CD4-positive, alpha-beta T cell treated with Interleukin-12 subunit alpha and Interleukin-12 subunit beta, for 1 hour (primary cell): ENCODE data around the gene MFAP5.
"Not testable (repeated sequence)": the region's sequence is repeated elsewhere in the genome, so short reads cannot be mapped to it uniquely, and the experiment has no call there.

Experiments used
- DNase-seq: peaks from one replicate; pipeline ENCODE4 v3.0.0-alpha.2; 2020

The MFAP5 gene

GRCh38 chr12:8672381-8672780 lies 9.8 kb upstream of the MFAP5 start:
- no peak for DNase-seq

DNA sequence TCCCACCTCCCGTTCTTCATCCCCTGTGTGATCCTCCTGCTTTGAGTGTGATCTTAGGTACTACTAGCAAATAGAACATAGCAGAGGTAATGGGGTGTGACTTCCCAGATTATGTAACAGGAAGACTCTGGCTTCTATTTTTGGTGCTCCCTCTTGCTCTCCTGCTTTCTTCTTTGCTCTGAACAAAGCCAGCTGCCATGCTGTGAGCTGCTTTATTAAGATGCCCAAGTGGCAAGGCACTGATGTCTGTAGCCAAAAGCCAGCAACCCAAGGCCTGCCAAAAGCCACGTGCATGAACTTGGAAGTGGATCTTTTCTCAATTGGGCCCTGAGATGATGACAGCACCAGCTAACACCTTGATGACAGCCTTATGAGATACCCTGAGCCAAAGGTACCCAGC lies 5.8 kb upstream of the MFAP5 start:
- DNase-seq: no peak

- no peak for DNase-seq
Observed at GRCh38 chr12:8667270-8667669, 4.6 kb upstream of the MFAP5 start.

DNA sequence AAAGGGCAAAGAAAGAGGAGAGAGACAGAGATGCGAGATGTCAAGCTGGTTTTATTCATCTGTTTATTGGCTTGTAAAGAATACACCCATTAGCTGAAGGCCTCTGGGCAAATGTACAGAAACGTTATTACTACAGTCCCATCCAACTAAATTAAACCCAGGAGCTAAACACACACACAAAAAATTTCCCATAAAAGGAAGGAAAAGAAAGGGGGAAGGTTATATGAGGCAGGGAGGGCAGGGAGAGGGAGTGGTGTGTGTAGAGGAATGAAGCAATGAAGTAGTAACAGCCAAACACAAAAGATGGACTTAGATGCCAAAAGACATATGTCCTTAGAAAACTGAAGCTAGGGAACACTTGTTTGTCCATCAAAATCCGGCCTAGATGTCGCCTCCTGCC lies 3.1 kb upstream of the MFAP5 start:
- DNase-seq: no peak

GRCh38 chr12:8664228-8664913 lies 1.7 kb upstream of the MFAP5 start:
- no peak for DNase-seq

DNA sequence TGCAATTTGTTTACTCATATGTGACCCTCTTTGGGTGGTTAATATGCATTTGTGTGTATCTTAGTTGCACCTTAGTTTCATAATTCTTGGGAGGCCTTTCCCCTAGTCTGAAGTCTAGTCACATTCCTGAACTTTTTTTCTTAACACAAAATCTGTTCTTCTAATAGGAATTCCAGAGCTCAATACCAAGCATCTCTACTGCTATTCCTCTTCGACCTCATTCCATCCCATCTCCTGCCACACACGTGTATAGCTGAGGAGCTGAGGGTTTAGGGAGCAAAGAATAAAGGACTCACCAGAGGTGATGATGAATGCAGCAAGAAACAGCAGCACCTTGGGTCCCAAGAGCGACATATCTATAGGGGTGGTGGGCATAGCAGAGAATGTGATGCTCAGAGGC lies 875 bp downstream of the MFAP5 start:
- no peak for DNase-seq

DNA sequence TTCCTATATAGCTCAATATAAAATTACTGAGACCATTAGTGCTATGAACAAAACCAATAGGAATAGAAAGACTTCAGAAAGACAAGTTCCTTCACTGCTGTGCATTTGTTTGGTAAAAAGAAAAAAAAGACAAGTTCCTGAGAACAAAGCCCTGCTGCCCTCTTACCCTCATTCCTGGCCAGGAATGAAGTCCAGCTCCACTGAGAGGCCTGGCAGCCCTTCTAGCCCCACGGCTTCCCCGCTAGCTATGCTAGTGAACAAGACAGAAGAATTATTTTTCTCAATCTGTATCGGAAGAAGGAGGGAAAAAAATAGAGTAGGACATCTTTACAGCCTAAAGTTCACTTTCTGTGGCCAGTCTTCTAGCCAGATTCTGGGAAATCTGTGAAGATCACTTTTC lies 1.6 kb downstream of the MFAP5 start:
- DNase-seq: no peak

DNA sequence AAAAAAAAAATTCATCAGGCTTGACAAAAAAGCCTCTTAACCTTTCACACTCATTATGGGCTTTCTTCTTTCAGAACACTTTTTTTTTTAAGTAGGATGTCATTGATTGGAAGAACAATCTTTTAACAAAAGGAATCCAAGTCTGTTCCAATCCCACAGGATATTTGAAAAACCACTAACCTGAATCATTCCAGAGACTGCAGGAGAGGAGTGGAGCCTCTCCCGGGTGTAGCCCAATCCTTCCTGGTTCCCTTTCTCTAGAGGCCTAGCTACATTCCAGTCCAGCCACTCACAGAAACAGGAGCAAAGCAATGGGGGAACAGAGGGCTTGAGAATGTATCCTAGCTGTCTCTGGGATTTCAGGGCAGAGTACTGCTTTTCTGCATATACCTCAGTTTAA lies 4.3 kb downstream of the MFAP5 start:
- no peak for DNase-seq

DNA sequence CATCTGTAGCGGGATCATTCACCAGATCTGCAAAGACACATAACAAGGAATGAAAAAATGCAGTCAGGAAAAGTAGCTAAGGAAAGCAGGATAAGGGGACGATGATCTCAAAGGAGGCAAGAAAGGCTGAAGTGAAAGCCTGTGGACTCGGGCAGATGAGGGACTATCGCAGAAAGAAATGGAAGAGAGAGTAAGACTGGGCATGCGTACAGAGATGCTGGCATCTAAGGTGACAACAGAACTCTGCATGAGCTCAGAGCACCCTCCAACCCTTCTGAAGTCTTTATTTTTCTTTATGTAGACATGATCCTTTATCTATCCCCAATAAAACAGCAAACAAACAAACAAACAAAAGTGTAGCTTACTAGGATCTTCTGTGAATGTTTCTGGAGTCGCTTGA lies 7.2 kb downstream of the MFAP5 start:
- DNase-seq: no peak

DNA sequence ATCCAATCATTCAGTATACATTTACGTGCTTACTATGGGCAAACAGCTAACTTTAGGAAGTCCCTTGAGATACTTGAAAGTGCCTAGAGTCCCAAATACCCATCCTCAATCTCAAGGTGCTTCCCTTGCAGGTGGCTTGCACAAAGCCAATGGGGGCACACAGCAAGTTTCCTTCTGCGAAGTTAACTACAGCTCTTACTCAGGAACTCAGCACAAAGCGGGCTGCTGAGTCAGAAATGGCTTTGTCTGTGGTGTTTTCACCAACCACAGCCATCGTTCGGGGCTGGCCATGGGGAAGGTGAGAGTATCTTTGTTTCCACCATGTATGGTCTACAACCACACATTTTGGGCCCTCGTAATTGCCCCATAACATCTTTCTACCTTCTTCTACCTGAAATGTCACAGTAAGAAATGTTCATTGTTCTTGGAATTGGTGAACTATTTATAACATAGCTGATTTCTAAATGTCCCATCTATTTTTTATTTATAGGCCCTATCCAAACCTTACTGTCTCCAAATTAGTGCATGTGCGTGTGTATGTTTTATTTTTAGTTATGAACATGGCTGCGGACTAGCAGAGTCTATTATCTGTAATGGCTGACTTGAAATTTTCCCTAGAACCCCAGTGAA lies 13.9 kb downstream of the MFAP5 start:
- peak; percentile 4 for DNase-seq

GRCh38 chr12:8647968-8648367 lies 14.7 kb downstream of the MFAP5 start:
- DNase-seq: no peak

- DNase-seq: peak; percentile 68
Observed at GRCh38 chr12:8644345-8645248, 18.0 kb downstream of the MFAP5 start.

- DNase-seq: no peak
Observed at GRCh38 chr12:8642775-8643174, 19.9 kb downstream of the MFAP5 start.

- DNase-seq: no peak
Observed at GRCh38 chr12:8639936-8640335, 22.7 kb downstream of the MFAP5 start.

- no peak for DNase-seq
Observed at GRCh38 chr12:8638951-8639350, 23.7 kb downstream of the MFAP5 start.

DNA sequence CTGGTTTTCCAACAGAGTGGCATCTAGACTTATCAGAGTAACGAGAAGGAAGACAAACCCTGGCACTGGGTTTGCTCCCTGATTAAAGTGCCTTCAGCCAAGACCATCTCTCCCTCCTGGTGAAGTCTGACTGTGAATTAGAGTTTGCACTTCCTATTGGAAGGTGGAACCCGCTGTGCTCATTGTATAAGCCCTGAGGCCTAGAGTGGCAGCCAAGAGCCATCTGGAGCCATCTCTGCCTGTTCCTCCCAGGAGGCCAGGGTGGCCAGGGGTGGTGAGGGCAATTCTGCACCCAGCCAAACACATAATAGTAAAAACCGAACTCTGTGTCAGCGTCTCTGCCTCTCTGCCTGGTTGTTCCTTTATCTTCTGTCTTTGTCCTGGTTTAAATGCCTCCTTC lies 25.0 kb downstream of the MFAP5 start:
- DNase-seq: no peak

DNA sequence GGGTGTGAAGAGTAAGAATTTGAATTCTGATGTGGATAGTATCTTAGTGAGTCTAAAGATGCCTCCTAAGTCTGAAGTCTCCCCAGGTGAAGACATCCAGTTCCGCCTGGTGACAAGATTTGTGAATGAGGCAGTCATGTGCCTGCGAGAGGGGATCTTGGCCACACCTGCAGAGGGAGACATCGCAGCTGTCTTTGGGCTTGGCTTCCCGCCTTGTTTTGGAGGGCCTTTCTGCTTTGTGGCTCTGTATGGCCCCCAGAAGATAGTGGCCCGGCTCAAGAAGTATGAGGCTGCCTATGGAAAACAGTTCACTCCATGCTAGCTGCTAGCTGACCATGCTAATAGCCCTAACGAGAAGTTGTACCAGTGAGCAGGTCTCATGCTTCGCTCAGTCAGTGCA lies 25.4 kb downstream of the MFAP5 start:
- no peak for DNase-seq

GRCh38 chr12:8636581-8636980 lies 26.0 kb downstream of the MFAP5 start:
- DNase-seq: no peak

- not testable (repeated sequence) for DNase-seq
Observed at GRCh38 chr12:8636007-8636346, 26.6 kb downstream of the MFAP5 start.

- DNase-seq: not testable (repeated sequence)
Observed at GRCh38 chr12:8635342-8636006, 27.2 kb downstream of the MFAP5 start.

GRCh38 chr12:8630131-8630530 lies 32.5 kb downstream of the MFAP5 start:
- DNase-seq: no peak

GRCh38 chr12:8629486-8630033 lies 33.1 kb downstream of the MFAP5 start:
- no peak for DNase-seq

- DNase-seq: no peak
Observed at GRCh38 chr12:8628731-8629130, 33.9 kb downstream of the MFAP5 start.
